ENCODE results near the gene HIVEP3. TPM values are rescaled to one million over a fixed set of nuclear protein-coding genes. Genes with fewer than 3 reads are reported as not detected.
"Not testable (repeated sequence)": the region's sequence is repeated elsewhere in the genome, so short reads cannot be mapped to it uniquely, and the experiment has no call there.

HIVEP3 gene
- total and polyA plus RNA-seq, 2 experiments from 2014 or later: 0.57 to 5.9 TPM

GRCh38 chr1:41698916-41699860 lies 219.5 kb downstream of the HIVEP3 start:
- H3K27ac ChIP-seq: no peak overlapping the region
- H3K4me1 ChIP-seq (ENCODE audit: insufficient read depth): no peaks in the 10 kb centered on the region
- no peaks in the 10 kb centered on the region for H3K79me2 ChIP-seq
- H4K20me1 ChIP-seq (ENCODE audit: insufficient read depth, poor library complexity, severe bottlenecking): no peaks in the 10 kb centered on the region
- no peak overlapping the region for H2AFZ ChIP-seq
- H3K4me3 ChIP-seq: no peak overlapping the region
- no peak for DNase-seq (ENCODE audit: low spot score)
- H3K9me2 ChIP-seq (replicated peaks; ENCODE audit: insufficient read depth): no peaks in the 10 kb centered on the region
- WGBS (ENCODE audit: low lambda C conversion rate, missing lambda C conversion rate): 91% methylated on average over 18 of the region's 19 CpGs
- no peak overlapping the region for H3K4me2 ChIP-seq
- TF ChIP-seq EZH2phosphoT487 (IDR thresholded peaks at IDR 0.05; ENCODE audit: low read depth, severe bottlenecking, unreplicated experiment) (no peak), EZH2 (IDR thresholded peaks at IDR 0.05; ENCODE audit: borderline replicate concordance) (no peak), CTCF (IDR thresholded peaks at IDR 0.05; ENCODE audit: poor library complexity) (no peak)
- no peaks in the 10 kb centered on the region for H3K9me3 ChIP-seq (ENCODE audit: low read depth)
- no peaks in the 10 kb centered on the region for H3K27me3 ChIP-seq
- no peaks in the 10 kb centered on the region for H3K36me3 ChIP-seq (replicated peaks; ENCODE audit: insufficient read depth, low read depth)

GRCh38 chr1:41696381-41696780 lies 222.3 kb downstream of the HIVEP3 start:
- 89% methylated on average over 9 of the region's 9 CpGs for WGBS (ENCODE audit: low lambda C conversion rate, missing lambda C conversion rate)
- H3K36me3 ChIP-seq (replicated peaks; ENCODE audit: insufficient read depth, low read depth): no peaks in the 10 kb centered on the region
- no peaks in the 10 kb centered on the region for H3K9me2 ChIP-seq (replicated peaks; ENCODE audit: insufficient read depth)
- no peak overlapping the region for H3K4me3 ChIP-seq
- H3K79me2 ChIP-seq: no peaks in the 10 kb centered on the region
- no peaks in the 10 kb centered on the region for H3K9me3 ChIP-seq (ENCODE audit: low read depth)
- TF ChIP-seq EZH2phosphoT487 (IDR thresholded peaks at IDR 0.05; ENCODE audit: low read depth, severe bottlenecking, unreplicated experiment): no peak
- TF ChIP-seq CTCF (IDR thresholded peaks at IDR 0.05; ENCODE audit: poor library complexity): no peak
- no peak for TF ChIP-seq EZH2 (IDR thresholded peaks at IDR 0.05; ENCODE audit: borderline replicate concordance)
- no peaks in the 10 kb centered on the region for H4K20me1 ChIP-seq (ENCODE audit: insufficient read depth, poor library complexity, severe bottlenecking)
- no peak overlapping the region for H3K27ac ChIP-seq
- no peaks in the 10 kb centered on the region for H3K4me1 ChIP-seq (ENCODE audit: insufficient read depth)
- DNase-seq (ENCODE audit: low spot score): no peak
- H2AFZ ChIP-seq: no peak overlapping the region
- H3K4me2 ChIP-seq: no peak overlapping the region
- H3K27me3 ChIP-seq: no peaks in the 10 kb centered on the region

GRCh38 chr1:41695118-41695745 lies 223.5 kb downstream of the HIVEP3 start:
- Histone ChIP-seq H3K36me3 (replicated peaks; ENCODE audit: insufficient read depth, low read depth) (no peaks in the 10 kb centered on the region), H3K4me1 (ENCODE audit: insufficient read depth) (no peaks in the 10 kb centered on the region), H3K79me2 (no peaks in the 10 kb centered on the region), H2AFZ (no peak overlapping the region), H3K4me2 (no peak overlapping the region), H3K9me3 (ENCODE audit: low read depth) (no peaks in the 10 kb centered on the region), H3K4me3 (no peak overlapping the region), H3K9me2 (replicated peaks; ENCODE audit: insufficient read depth) (no peaks in the 10 kb centered on the region), H3K27ac (no peak overlapping the region), H3K27me3 (no peaks in the 10 kb centered on the region), H4K20me1 (ENCODE audit: insufficient read depth, poor library complexity, severe bottlenecking) (no peaks in the 10 kb centered on the region)
- DNase-seq (ENCODE audit: low spot score): no peak
- no peak for TF ChIP-seq CTCF (IDR thresholded peaks at IDR 0.05; ENCODE audit: poor library complexity)
- TF ChIP-seq EZH2 (IDR thresholded peaks at IDR 0.05; ENCODE audit: borderline replicate concordance): no peak
- no peak for TF ChIP-seq EZH2phosphoT487 (IDR thresholded peaks at IDR 0.05; ENCODE audit: low read depth, severe bottlenecking, unreplicated experiment)
- 98% methylated on average over 3 of the region's 3 CpGs for WGBS (ENCODE audit: low lambda C conversion rate, missing lambda C conversion rate)

- H3K4me3 ChIP-seq; H3K27me3 ChIP-seq; H3K79me2 ChIP-seq; DNase-seq (ENCODE audit: low spot score); H2AFZ ChIP-seq; H3K4me2 ChIP-seq; H3K9me3 ChIP-seq (ENCODE audit: low read depth); H3K36me3 ChIP-seq (replicated peaks; ENCODE audit: insufficient read depth, low read depth); H3K9me2 ChIP-seq (replicated peaks; ENCODE audit: insufficient read depth); H3K4me1 ChIP-seq (ENCODE audit: insufficient read depth); H4K20me1 ChIP-seq (ENCODE audit: insufficient read depth, poor library complexity, severe bottlenecking); H3K27ac ChIP-seq: not testable (repeated sequence)
- 95% methylated on average over 10 of the region's 10 CpGs for WGBS (ENCODE audit: low lambda C conversion rate, missing lambda C conversion rate)
Observed at GRCh38 chr1:41691966-41692365, 226.8 kb downstream of the HIVEP3 start.
